Measurements from ENCODE around the gene SOWAHD.
"Not testable (repeated sequence)": the region's sequence is repeated elsewhere in the genome, so short reads cannot be mapped to it uniquely, and the experiment has no call there.

DNA sequence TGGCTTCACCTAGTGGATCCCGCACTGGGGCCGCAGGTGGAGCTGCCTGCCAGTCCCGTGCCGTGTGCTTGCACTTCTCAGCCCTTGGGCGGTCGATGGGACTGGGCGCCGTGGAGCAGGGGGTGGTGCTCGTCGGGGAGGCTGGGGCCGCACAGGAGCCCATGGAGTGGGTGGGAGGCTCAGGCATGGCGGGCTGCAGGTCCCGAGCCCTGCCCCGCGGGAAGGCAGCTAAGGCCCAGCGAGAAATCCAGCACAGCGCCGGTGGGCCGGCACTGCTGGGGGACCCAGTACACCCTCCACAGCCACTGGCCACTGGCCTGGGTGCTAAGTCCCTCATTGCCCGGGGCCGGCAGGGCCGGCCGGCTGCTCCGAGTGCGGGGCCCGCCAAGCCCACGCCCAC is 7.6 kb upstream of the SOWAHD start:
- TF ChIP-seq, protein P1, sequence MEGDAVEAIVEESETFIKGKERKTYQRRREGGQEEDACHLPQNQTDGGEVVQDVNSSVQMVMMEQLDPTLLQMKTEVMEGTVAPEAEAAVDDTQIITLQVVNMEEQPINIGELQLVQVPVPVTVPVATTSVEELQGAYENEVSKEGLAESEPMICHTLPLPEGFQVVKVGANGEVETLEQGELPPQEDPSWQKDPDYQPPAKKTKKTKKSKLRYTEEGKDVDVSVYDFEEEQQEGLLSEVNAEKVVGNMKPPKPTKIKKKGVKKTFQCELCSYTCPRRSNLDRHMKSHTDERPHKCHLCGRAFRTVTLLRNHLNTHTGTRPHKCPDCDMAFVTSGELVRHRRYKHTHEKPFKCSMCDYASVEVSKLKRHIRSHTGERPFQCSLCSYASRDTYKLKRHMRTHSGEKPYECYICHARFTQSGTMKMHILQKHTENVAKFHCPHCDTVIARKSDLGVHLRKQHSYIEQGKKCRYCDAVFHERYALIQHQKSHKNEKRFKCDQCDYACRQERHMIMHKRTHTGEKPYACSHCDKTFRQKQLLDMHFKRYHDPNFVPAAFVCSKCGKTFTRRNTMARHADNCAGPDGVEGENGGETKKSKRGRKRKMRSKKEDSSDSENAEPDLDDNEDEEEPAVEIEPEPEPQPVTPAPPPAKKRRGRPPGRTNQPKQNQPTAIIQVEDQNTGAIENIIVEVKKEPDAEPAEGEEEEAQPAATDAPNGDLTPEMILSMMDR (IDR thresholded peaks at IDR 0.05; ENCODE audit: insufficient read depth, low read depth, low read length): not testable (repeated sequence)
- TF ChIP-seq EZH2 (IDR thresholded peaks at IDR 0.05; ENCODE audit: insufficient read depth, low read length): not testable (repeated sequence)

Measured in astrocyte (in vitro differentiated cells and primary cell).